K562 (cell line): ENCODE measurements around the gene TMEM184C. TPM values are rescaled to one million over a fixed set of nuclear protein-coding genes. Genes with fewer than 3 reads are reported as not detected.

Source experiments
- ATF2 ChIP-seq: sonication (generic); formaldehyde crosslinking; IDR thresholded peaks from 2 replicates; pipeline ENCODE4 v1.8.1; 2022; ENCODE audit warnings: missing genetic modification reagents
- CBX1 ChIP-seq: sonication (generic); IDR thresholded peaks from 2 replicates; pipeline ENCODE4 v1.6.1; 2016; ENCODE audit warnings: antibody characterized with exemption, low read depth, mild to moderate bottlenecking
- CC2D1A ChIP-seq: fragments of 450-650 bp; IDR thresholded peaks from 2 replicates; pipeline ENCODE4 v1.6.1; 2017; ENCODE audit warnings: mild to moderate bottlenecking
- FOXJ2 ChIP-seq: fragments of 200-800 bp; sonication (Bioruptor generic); IDR thresholded peaks from 2 replicates; pipeline ENCODE4 v1.6.1; 2016; ENCODE audit warnings: missing genetic modification characterization, missing compliant biosample characterization
- HMG20B ChIP-seq: fragments of 250-450 bp; sonication (Bioruptor Pico); IDR thresholded peaks from 2 replicates; pipeline ENCODE4 v1.5.0; 2021; ENCODE audit warnings: mild to moderate bottlenecking
- KAT7 ChIP-seq: sonication (generic); formaldehyde crosslinking; IDR thresholded peaks from 2 replicates; pipeline ENCODE4 v1.8.0; 2022; ENCODE audit warnings: missing genetic modification reagents, mild to moderate bottlenecking, borderline replicate concordance
- MTA3 ChIP-seq: fragments of 450-650 bp; formaldehyde crosslinking; IDR thresholded peaks from 2 replicates; pipeline ENCODE4 v1.6.1; 2017; ENCODE audit warnings: mild to moderate bottlenecking, borderline replicate concordance
- MYNN ChIP-seq, 2 experiments: sonication (generic); formaldehyde crosslinking in 1 of 2; IDR thresholded peaks; 2 replicates each; pipeline versions ENCODE4 v1.5.0 to v1.6.1; 2016 to 2020; ENCODE audit warnings: antibody characterized with exemption in 1 of 2, missing genetic modification reagents in 1 of 2
- NBN ChIP-seq: fragments of 450-650 bp; IDR thresholded peaks from 2 replicates; pipeline ENCODE4 v1.6.1; 2016; ENCODE audit warnings: low read depth, mild to moderate bottlenecking
- NR2C1 ChIP-seq, 2 experiments: fragments of 450-650 bp; IDR thresholded peaks; 2 replicates each; pipeline ENCODE4 v1.6.1; 2017; ENCODE audit warnings: mild to moderate bottlenecking in 2 of 2, antibody characterized with exemption in 1 of 2, inconsistent platforms in 1 of 2, missing compliant biosample characterization in 1 of 2, missing genetic modification characterization in 1 of 2
- ZNF174 ChIP-seq: fragments of 250-450 bp; sonication (Bioruptor Pico); IDR thresholded peaks from 2 replicates; pipeline ENCODE4 v1.4.0; 2020; ENCODE audit warnings: mild to moderate bottlenecking
- ZNF217 ChIP-seq: sonication (generic); formaldehyde crosslinking; IDR thresholded peaks from 2 replicates; pipeline ENCODE4 v1.8.0; 2022; ENCODE audit warnings: mild to moderate bottlenecking, missing genetic modification reagents
- polyA plus RNA-seq, 8 experiments: library from polyadenylated mRNA; depleted of rRNA in 4 of 8; stranded (reverse) in 5 of 8; unstranded in 3 of 8; fragments of >200 nt; fragmentation: Nextera tagmentation in 2 of 8; fragmentation: Illumina TruSeq in 1 of 8; extraction: Ambion mirVana in 2 of 8; extraction: Trizol in 1 of 8; gene quantifications; 2 replicates each; pipeline versions ENCODE4 v1.2.1 to v1.2.3, GENCODE V29; 2011 to 2014; ENCODE audit warnings: inconsistent platforms in 1 of 8, missing spikeins in 1 of 8
- total RNA-seq, 7 experiments: library from RNA; depleted of rRNA in 6 of 7; stranded (reverse); fragments of >200 nt in 6 of 7; fragmentation: Illumina TruSeq in 2 of 7; extraction: Trizol in 2 of 7; gene quantifications; 2 replicates each; pipeline versions ENCODE4 v1.2.1 to v1.2.3, GENCODE V29; 2011 to 2021; ENCODE audit warnings: low replicate concordance in 1 of 7
- TF ChIP-seq, protein P1 (sequence below), 2 experiments: fragments of 450-650 bp in 1 of 2; sonication (generic) in 1 of 2; formaldehyde crosslinking in 1 of 2; IDR thresholded peaks; 2 replicates each; pipeline versions ENCODE4 v1.7.1 to v1.9.0; 2016 to 2022; ENCODE audit warnings: inconsistent platforms in 1 of 2, mild to moderate bottlenecking in 1 of 2, missing genetic modification reagents in 1 of 2
- TF ChIP-seq, protein P2 (sequence below): IDR thresholded peaks from 2 replicates; pipeline ENCODE4 v1.6.1; 2014; ENCODE audit warnings: antibody characterized with exemption

The TMEM184C gene
- total and polyA plus RNA-seq, 9 of the 15 experiments (the other 6 are each of a cell fraction or from before 2014, with no cell fraction given): 3.9 to 24.2 (median 18.2) TPM

- TF ChIP-seq, protein P1, sequence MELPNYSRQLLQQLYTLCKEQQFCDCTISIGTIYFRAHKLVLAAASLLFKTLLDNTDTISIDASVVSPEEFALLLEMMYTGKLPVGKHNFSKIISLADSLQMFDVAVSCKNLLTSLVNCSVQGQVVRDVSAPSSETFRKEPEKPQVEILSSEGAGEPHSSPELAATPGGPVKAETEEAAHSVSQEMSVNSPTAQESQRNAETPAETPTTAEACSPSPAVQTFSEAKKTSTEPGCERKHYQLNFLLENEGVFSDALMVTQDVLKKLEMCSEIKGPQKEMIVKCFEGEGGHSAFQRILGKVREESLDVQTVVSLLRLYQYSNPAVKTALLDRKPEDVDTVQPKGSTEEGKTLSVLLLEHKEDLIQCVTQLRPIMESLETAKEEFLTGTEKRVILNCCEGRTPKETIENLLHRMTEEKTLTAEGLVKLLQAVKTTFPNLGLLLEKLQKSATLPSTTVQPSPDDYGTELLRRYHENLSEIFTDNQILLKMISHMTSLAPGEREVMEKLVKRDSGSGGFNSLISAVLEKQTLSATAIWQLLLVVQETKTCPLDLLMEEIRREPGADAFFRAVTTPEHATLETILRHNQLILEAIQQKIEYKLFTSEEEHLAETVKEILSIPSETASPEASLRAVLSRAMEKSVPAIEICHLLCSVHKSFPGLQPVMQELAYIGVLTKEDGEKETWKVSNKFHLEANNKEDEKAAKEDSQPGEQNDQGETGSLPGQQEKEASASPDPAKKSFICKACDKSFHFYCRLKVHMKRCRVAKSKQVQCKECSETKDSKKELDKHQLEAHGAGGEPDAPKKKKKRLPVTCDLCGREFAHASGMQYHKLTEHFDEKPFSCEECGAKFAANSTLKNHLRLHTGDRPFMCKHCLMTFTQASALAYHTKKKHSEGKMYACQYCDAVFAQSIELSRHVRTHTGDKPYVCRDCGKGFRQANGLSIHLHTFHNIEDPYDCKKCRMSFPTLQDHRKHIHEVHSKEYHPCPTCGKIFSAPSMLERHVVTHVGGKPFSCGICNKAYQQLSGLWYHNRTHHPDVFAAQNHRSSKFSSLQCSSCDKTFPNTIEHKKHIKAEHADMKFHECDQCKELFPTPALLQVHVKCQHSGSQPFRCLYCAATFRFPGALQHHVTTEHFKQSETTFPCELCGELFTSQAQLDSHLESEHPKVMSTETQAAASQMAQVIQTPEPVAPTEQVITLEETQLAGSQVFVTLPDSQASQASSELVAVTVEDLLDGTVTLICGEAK (IDR thresholded peaks at IDR 0.05): peak; percentile 30; the same call in 1 of the 2 replicates
- TF ChIP-seq, protein P1 (CRISPR knock-in tag; IDR thresholded peaks at IDR 0.05): no peak
- TF ChIP-seq FOXJ2 (tag) (no peak), ATF2 (CRISPR knock-in tag) (no peak), KAT7 (no peak), NBN (peak; percentile 67), MTA3 (peak; percentile 90; the same call in 1 of the 2 replicates), MYNN (IDR thresholded peaks at IDR 0.05) (no peak), MYNN (CRISPR knock-in tag; IDR thresholded peaks at IDR 0.05) (no peak), CBX1 (peak; percentile 20; the same call in 1 of the 2 replicates), NR2C1 (IDR thresholded peaks at IDR 0.05) (0 out of 2 replicates have a peak, but pooled peaks have one; percentile 8), NR2C1 (tag; IDR thresholded peaks at IDR 0.05) (no peak), CC2D1A (no peak), HMG20B (CRISPR knock-in tag) (no peak), ZNF217 (no peak), ZNF174 (no peak)
- TF ChIP-seq, protein P2, sequence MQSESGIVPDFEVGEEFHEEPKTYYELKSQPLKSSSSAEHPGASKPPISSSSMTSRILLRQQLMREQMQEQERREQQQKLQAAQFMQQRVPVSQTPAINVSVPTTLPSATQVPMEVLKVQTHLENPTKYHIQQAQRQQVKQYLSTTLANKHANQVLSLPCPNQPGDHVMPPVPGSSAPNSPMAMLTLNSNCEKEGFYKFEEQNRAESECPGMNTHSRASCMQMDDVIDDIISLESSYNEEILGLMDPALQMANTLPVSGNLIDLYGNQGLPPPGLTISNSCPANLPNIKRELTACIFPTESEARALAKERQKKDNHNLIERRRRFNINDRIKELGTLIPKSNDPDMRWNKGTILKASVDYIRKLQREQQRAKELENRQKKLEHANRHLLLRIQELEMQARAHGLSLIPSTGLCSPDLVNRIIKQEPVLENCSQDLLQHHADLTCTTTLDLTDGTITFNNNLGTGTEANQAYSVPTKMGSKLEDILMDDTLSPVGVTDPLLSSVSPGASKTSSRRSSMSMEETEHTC: no peak
Observed at GRCh38 chr4:147683717-147684700, 66.8 kb downstream of the TMEM184C start, which contains the start of gene PRMT9 (continued).
